Esophagus squamous epithelium (tissue), 5 donors: ENCODE measurements around the gene UCP1. TPM values are rescaled to one million over a fixed set of nuclear protein-coding genes. Genes with fewer than 3 reads are reported as not detected.
A peak's percentile ranks its signal among the peaks of the same experiment; 100 is the strongest.

Experiments used
- DNase-seq: peaks from one replicate; lab custom pipeline; 2025; lab: John Stamatoyannopoulos, UW
- H3K27ac ChIP-seq, 4 donors: fragments of 200-600 bp; sonication (generic); one replicate each; pipeline ENCODE4 v1.5.1; 2016 to 2019; ENCODE audit warnings: mild to moderate bottlenecking in 1 of 4
- H3K27me3 ChIP-seq, 4 donors: fragments of 200-600 bp; sonication (generic); 1 replicate in 3 of 4; 2 replicates in 1 of 4; pipeline versions ENCODE4 v1.5.1 to v1.6.0; 2017 to 2021; ENCODE audit warnings: antibody characterized with exemption in 1 of 4
- H3K36me3 ChIP-seq, 3 donors: fragments of 200-600 bp; sonication (generic); one replicate each; pipeline ENCODE4 v1.5.1; 2016 to 2019
- H3K4me1 ChIP-seq, 3 donors: fragments of 200-600 bp; sonication (generic); one replicate each; pipeline ENCODE4 v1.5.1; 2017 to 2019
- H3K4me3 ChIP-seq, 4 donors: fragments of 200-600 bp; sonication (generic); 1 replicate in 3 of 4; 2 replicates in 1 of 4; pipeline ENCODE4 v1.5.1; 2016 to 2019; ENCODE audit warnings: mild to moderate bottlenecking in 2 of 4, moderate library complexity in 1 of 4
- H3K9me3 ChIP-seq, 3 donors: fragments of 200-600 bp; sonication (generic); one replicate each; pipeline ENCODE4 v1.5.1; 2016 to 2019
- POLR2A ChIP-seq, 4 donors: fragments of 450-650 bp; IDR thresholded peaks; one replicate each; pipeline ENCODE4 v1.6.1; 2017; ENCODE audit warnings: antibody characterized with exemption in 4 of 4, mild to moderate bottlenecking in 4 of 4, moderate library complexity in 3 of 4
- WGBS, 2 donors: methylation state at CpG; one replicate each; pipeline ENCODE4 v1.1.5; 2018; 5-methylcytosine and 5-hydroxymethylcytosine counted together
- intact Hi-C: fragments of 100-400 bp; cut with DNase I; formaldehyde crosslinking; loops from one replicate; pipeline ENCODE4 v1.15.0; 2022
- total RNA-seq, 4 donors: library from RNA; depleted of rRNA; stranded (reverse); fragments of >200 nt; gene quantifications; one replicate each; pipeline ENCODE4 v1.1.0, GENCODE V29; 2016
- TF ChIP-seq, protein P1 (sequence below), 6 experiments: fragments of 450-650 bp in 4 of 6; fragments of 200-600 bp in 2 of 6; sonication (generic) in 2 of 6; IDR thresholded peaks; one replicate each; pipeline ENCODE4 v1.5.1; 2016 to 2019; ENCODE audit warnings: antibody characterized with exemption in 6 of 6, mild to moderate bottlenecking in 4 of 6, moderate library complexity in 4 of 6
- donor health status: DM: yes; HTN: yes; CAD: no.

UCP1 gene
- total RNA-seq, 4 donors from 2014 or later = not detected

DNA sequence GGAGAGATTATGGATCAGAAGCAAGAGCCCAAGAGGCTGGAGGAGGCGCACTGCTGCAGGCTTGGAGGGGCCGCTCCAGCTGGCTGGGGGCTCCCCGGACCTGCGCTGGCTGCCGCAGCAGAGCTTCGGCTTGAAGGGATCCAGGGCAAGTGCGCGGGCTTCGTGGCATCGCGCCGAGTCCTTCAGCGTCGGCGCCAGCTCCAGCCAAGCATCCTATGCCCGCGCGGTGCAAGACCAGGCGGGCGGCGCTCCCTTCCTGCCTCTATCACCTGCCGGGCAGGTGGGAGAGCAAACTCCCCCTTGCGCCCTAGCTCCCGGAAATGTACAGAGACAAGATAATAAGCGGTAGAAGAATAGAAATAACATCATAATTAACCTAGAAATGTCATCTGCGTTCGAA lies 10.5 kb upstream of the UCP1 start:
- no peak overlapping the region for H3K4me3 ChIP-seq
- H3K4me1 ChIP-seq = peaks cover 0 to 6% (median 0%) of the 10 kb centered on the region in 3 donors
- intact Hi-C loops = no loop called here
- TF ChIP-seq, protein P1, sequence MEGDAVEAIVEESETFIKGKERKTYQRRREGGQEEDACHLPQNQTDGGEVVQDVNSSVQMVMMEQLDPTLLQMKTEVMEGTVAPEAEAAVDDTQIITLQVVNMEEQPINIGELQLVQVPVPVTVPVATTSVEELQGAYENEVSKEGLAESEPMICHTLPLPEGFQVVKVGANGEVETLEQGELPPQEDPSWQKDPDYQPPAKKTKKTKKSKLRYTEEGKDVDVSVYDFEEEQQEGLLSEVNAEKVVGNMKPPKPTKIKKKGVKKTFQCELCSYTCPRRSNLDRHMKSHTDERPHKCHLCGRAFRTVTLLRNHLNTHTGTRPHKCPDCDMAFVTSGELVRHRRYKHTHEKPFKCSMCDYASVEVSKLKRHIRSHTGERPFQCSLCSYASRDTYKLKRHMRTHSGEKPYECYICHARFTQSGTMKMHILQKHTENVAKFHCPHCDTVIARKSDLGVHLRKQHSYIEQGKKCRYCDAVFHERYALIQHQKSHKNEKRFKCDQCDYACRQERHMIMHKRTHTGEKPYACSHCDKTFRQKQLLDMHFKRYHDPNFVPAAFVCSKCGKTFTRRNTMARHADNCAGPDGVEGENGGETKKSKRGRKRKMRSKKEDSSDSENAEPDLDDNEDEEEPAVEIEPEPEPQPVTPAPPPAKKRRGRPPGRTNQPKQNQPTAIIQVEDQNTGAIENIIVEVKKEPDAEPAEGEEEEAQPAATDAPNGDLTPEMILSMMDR (IDR thresholded peaks at IDR 0.05) = no peak
- no peak for TF ChIP-seq POLR2A (IDR thresholded peaks at IDR 0.05)
- H3K9me3 ChIP-seq = no peaks in the 10 kb centered on the region
- no peaks in the 10 kb centered on the region for H3K36me3 ChIP-seq
- 7 to 8% methylated on average over 11 to 24 of the region's 27 CpGs for WGBS, 2 donors
- peaks cover 0 to 66% (median 4%) of the 10 kb centered on the region in 4 donors for H3K27me3 ChIP-seq
- DNase-seq = no peak
- H3K27ac ChIP-seq = no peak overlapping the region

DNA sequence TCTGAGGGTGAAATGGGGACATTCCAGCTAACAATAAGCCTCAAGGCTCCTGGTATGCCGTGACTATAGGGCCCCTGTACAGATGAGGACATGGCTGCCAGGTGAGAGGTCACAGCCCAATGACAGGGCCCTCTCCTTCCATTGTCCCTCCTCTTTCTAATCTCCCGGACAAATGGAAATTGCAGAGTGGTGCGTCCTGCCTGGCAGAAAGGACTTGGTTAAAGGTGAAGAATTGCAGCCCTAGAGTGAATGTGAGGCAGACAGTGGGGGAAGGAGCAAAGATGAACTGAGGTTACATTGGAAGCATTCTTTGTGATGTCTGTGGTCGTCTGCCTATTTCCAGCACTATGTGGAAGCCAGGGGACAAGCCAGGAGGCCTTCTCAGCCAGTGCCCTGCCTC lies 6.7 kb upstream of the UCP1 start:
- no peak for DNase-seq
- no peak for TF ChIP-seq POLR2A (IDR thresholded peaks at IDR 0.05)
- TF ChIP-seq, protein P1 (IDR thresholded peaks at IDR 0.05) = no peak
- Histone ChIP-seq H3K36me3 (no peaks in the 10 kb centered on the region), H3K9me3 (peaks cover 0 to 10% (median 8%) of the 10 kb centered on the region in 3 donors), H3K4me3 (no peak overlapping the region), H3K27ac (no peak overlapping the region), H3K4me1 (peaks cover 0 to 6% (median 0%) of the 10 kb centered on the region in 3 donors), H3K27me3 (peaks cover 0 to 75% (median 5%) of the 10 kb centered on the region in 4 donors)
- intact Hi-C loops = no loop called here
- WGBS, 2 donors = 89 to 100% methylated on average over 1 to 2 of the region's 4 CpGs

DNA sequence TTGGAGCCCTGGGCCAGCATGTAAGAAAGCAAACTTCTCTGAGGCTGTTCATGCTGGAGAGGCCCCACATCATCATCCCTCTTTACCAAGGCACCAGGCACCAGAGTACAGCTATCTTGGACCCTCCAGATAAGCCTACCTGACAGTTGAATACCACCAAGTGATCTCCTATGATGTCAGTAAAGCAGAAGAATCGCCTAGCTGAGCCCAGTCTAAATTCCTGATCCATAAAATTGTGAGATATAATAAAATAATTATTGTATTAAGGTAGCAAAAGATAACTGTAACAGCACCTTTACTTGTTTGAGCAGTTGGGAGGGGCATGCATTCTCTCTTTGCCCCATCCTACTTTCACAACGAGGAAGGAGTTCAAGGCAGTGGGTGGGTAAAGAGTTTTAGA lies 2.9 kb upstream of the UCP1 start:
- Histone ChIP-seq H3K36me3 (no peaks in the 10 kb centered on the region), H3K27me3 (peaks cover 0 to 75% (median 9%) of the 10 kb centered on the region in 4 donors), H3K9me3 (peaks cover 0 to 10% (median 8%) of the 10 kb centered on the region in 3 donors), H3K27ac (no peak overlapping the region), H3K4me1 (peaks cover 14 to 25% (median 18%) of the 10 kb centered on the region in 3 donors), H3K4me3 (no peak overlapping the region)
- no peak for TF ChIP-seq POLR2A (IDR thresholded peaks at IDR 0.05)
- TF ChIP-seq, protein P1 (IDR thresholded peaks at IDR 0.05) = no peak
- DNase-seq = no peak
- 71 to 78% methylated on average over 2 of the region's 2 CpGs for WGBS, 2 donors
- intact Hi-C loops = no loop called here

DNA sequence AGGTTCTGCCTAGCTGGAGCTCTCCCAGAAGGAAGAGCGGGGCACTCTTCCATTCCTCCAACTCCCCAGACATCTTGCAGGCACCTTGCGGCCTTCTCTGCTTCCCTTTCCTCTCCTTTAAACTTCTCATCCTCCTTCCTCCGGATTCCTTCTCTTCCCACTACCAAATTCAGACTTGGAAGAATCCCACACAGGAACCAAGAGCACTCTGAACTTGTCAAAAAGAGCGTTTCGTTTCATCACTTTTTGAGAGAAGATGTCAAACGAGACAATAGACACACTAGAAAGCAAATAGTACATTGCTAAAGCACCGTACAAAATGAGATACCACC lies 512 bp upstream of the UCP1 start:
- no peak for DNase-seq
- no peak for TF ChIP-seq POLR2A (IDR thresholded peaks at IDR 0.05)
- TF ChIP-seq, protein P1 (IDR thresholded peaks at IDR 0.05) = no peak
- Histone ChIP-seq H3K4me1 (peaks cover 14 to 25% (median 18%) of the 10 kb centered on the region in 3 donors), H3K4me3 (peak overlapping the region; percentile 28 to 71 (median 48)), H3K9me3 (peaks cover 0 to 10% (median 8%) of the 10 kb centered on the region in 3 donors), H3K27ac (no peak overlapping the region), H3K27me3 (peaks cover 0 to 79% (median 9%) of the 10 kb centered on the region in 4 donors), H3K36me3 (no peaks in the 10 kb centered on the region)
- intact Hi-C loops = no loop called here
- WGBS, 2 donors = 30 to 47% methylated on average over 6 to 7 of the region's 7 CpGs

DNA sequence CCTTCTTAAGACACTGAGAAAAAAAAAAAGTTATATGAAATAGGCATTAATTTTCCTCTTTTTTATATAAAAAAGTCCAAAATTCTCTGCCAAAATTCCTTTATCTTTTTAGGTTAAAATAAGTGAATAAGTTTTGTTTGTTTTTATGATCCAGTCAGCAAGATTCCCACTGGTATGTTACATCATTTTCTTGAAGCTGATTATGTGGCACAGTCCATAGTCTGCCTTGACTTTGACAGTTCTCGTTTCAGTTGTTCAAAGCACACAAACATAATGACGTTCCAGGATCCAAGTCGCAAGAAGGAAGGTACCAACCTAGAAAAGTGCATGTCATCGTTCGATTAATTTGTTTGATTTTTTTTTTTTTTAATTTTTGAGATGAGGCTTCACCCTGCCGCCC lies 9.1 kb downstream of the UCP1 start:
- intact Hi-C loops = no loop called here

More for the DNA sequence above, 9.1 kb downstream of the UCP1 start:
- WGBS, 2 donors = 82 to 86% methylated on average over 6 of the region's 6 CpGs
- no peak for DNase-seq
- no peaks in the 10 kb centered on the region for H3K36me3 ChIP-seq
- no peaks in the 10 kb centered on the region for H3K27me3 ChIP-seq
- H3K27ac ChIP-seq = no peak overlapping the region
- H3K4me3 ChIP-seq = no peak overlapping the region
- TF ChIP-seq, protein P1 (IDR thresholded peaks at IDR 0.05) = no peak
- no peaks in the 10 kb centered on the region for H3K9me3 ChIP-seq
- H3K4me1 ChIP-seq = no peaks in the 10 kb centered on the region
